ENCODE results near the gene TMEM98. TPM values are rescaled to one million over a fixed set of nuclear protein-coding genes. Genes with fewer than 3 reads are reported as not detected.
"Not testable (repeated sequence)": the region's sequence is repeated elsewhere in the genome, so short reads cannot be mapped to it uniquely, and the experiment has no call there.

The TMEM98 gene
- total RNA-seq, 1 donor from 2014 or later: 47.9 TPM

- no peaks in the 10 kb centered on the region for H3K9me3 ChIP-seq
- intact Hi-C loops (cut with DNase I): no loop called here
- H3K27me3 ChIP-seq (ENCODE audit: low read depth): peaks cover 9% of the 10 kb centered on the region
- no peak for ATAC-seq
- no peak for TF ChIP-seq CTCF (IDR thresholded peaks at IDR 0.05)
- H3K4me1 ChIP-seq: peaks cover 22% of the 10 kb centered on the region
- DNase-seq: no peak
- no peak overlapping the region for H3K4me3 ChIP-seq
- H3K27ac ChIP-seq: no peak overlapping the region
- peaks cover 2% of the 10 kb centered on the region for H3K36me3 ChIP-seq
Measured at GRCh38 chr17:32946375-32947135, 18.6 kb downstream of the TMEM98 start.

DNA sequence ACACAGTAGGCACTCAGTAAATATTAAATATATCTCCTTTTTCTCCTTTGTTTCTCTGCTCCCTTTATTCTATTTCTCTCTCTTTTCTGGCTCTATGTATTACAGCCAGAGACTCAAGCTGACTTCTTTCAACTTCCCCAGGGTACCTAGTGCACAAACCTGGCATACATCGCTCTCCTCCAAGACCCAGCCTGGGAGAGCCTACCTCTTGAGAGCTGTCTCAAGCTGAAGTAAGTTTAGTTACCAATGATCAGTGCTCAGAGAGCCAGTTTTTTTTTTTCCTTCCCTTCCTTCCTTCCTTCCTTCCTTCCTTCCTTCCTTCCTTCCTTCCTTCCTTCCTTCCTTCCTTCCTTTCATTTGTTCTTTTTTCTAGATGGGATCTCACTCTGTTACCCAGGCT is 19.8 kb downstream of the TMEM98 start:
- intact Hi-C loops (cut with DNase I): no loop called here
- peaks cover 13% of the 10 kb centered on the region for H3K27me3 ChIP-seq (ENCODE audit: low read depth)
- no peak for TF ChIP-seq CTCF (IDR thresholded peaks at IDR 0.05)
- H3K4me3 ChIP-seq: no peak overlapping the region
- DNase-seq (no peak), ATAC-seq (no peak)
- no peaks in the 10 kb centered on the region for H3K9me3 ChIP-seq
- H3K4me1 ChIP-seq: peaks cover 16% of the 10 kb centered on the region
- H3K27ac ChIP-seq: no peak overlapping the region
- no peaks in the 10 kb centered on the region for H3K36me3 ChIP-seq

DNA sequence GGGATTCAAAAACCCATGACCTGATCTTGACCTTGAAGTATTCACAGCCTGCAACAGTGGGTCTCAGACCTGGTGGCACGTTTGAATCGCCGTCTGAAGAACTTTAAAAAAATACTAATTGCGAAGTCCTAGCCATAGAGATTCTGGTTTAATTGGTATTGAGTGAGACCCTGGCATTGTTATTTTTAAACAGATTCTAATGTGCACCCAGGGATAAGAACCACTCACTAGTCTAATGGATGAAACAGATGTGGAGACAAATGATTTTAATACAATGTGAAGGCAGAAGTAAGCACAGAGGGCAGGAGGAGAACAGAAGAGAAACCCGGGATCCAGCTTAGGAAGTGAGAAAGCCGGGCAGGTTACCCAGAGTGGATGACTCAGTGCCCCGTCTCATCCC is 21.2 kb downstream of the TMEM98 start:
- no peaks in the 10 kb centered on the region for H3K9me3 ChIP-seq
- no peak overlapping the region for H3K4me3 ChIP-seq
- ATAC-seq (no peak), DNase-seq (no peak)
- H3K36me3 ChIP-seq: no peaks in the 10 kb centered on the region
- intact Hi-C loops (cut with DNase I): no loop called here
- no peak for TF ChIP-seq CTCF (IDR thresholded peaks at IDR 0.05)
- no peak overlapping the region for H3K27ac ChIP-seq
- peaks cover 13% of the 10 kb centered on the region for H3K27me3 ChIP-seq (ENCODE audit: low read depth)
- peaks cover 5% of the 10 kb centered on the region for H3K4me1 ChIP-seq

DNA sequence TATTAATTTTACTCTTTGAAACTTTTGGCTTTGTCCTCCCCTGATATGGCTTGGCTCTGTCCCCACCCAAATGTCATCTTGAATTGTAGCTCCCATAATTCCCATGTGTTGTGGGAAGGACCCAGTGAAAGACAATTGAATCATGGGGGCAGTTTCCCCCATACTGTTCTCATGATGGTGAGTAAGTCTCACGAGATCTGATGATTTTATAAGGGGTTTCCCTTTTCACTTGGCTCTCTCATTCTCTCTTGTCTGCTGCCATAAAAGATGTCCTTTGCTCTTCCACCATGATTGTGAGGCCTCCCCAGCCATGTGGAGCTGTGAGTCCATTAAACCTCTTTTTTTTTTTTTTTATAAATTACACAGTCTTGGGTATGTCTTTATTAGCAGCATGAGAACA is 24.5 kb downstream of the TMEM98 start:
- peaks cover 14% of the 10 kb centered on the region for H3K27me3 ChIP-seq (ENCODE audit: low read depth)
- H3K4me3 ChIP-seq; intact Hi-C loops (cut with DNase I); H3K9me3 ChIP-seq; ATAC-seq; H3K27ac ChIP-seq; DNase-seq; H3K4me1 ChIP-seq; H3K36me3 ChIP-seq: not testable (repeated sequence)

DNA sequence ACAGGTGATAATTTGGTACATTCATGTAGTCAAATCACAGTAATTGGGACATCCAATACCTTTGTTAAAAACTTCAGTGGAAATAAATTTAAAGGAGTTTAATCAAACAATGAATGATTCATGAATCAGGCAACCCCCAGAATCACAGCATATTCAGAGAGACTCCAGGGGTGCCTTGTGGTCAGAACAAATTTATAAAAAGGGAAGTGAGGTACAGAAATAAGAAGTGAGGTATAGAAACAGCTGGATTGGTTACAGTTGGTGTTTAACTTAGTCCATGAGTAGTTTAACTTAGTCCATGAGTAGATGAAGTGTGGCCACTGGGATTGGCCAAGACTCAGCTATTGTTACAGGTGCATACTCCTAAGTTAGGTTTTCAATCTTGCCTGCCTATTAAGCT is 25.1 kb downstream of the TMEM98 start:
- intact Hi-C loops (cut with DNase I): no loop called here
- no peak overlapping the region for H3K4me3 ChIP-seq
- peaks cover 16% of the 10 kb centered on the region for H3K27me3 ChIP-seq (ENCODE audit: low read depth)
- no peak for TF ChIP-seq CTCF (IDR thresholded peaks at IDR 0.05)
- no peak for ATAC-seq
- DNase-seq: no peak
- H3K36me3 ChIP-seq: no peaks in the 10 kb centered on the region
- no peaks in the 10 kb centered on the region for H3K9me3 ChIP-seq
- no peak overlapping the region for H3K27ac ChIP-seq
- no peaks in the 10 kb centered on the region for H3K4me1 ChIP-seq

- H3K4me3 ChIP-seq: no peak overlapping the region
- no peak overlapping the region for H3K27ac ChIP-seq
- intact Hi-C loops (cut with DNase I): no loop called here
- H3K4me1 ChIP-seq: no peaks in the 10 kb centered on the region
- H3K9me3 ChIP-seq: no peaks in the 10 kb centered on the region
- no peak for TF ChIP-seq CTCF (IDR thresholded peaks at IDR 0.05)
- DNase-seq (no peak), ATAC-seq (no peak)
- H3K36me3 ChIP-seq: no peaks in the 10 kb centered on the region
- peaks cover 16% of the 10 kb centered on the region for H3K27me3 ChIP-seq (ENCODE audit: low read depth)
Measured at GRCh38 chr17:32953857-32954256, 25.9 kb downstream of the TMEM98 start.
